Liver (tissue), 9 donors: Measurements from ENCODE around the gene HPN. TPM values are rescaled to one million over a fixed set of nuclear protein-coding genes. Genes with fewer than 3 reads are reported as not detected.

ENCODE experiments used
- DNase-seq: peaks from one replicate; pipeline ENCODE4 v3.0.0-alpha.2; 2017; ENCODE audit warnings: low spot score
- H3K27ac ChIP-seq, 2 donors: one replicate each; pipeline ENCODE4 v1.7.0; 2013; ENCODE audit warnings: inconsistent platforms in 2 of 2, low read length in 2 of 2, control low read depth in 1 of 2, low read depth in 1 of 2, mild to moderate bottlenecking in 1 of 2
- H3K27me3 ChIP-seq, 4 donors: one replicate each; pipeline versions ENCODE4 v1.6.1 to v1.7.0; 2013; ENCODE audit warnings: low read length in 3 of 4, inconsistent platforms in 1 of 4, mild to moderate bottlenecking in 1 of 4, moderate library complexity in 1 of 4; ENCODE audit not compliant: control insufficient read depth in 4 of 4, insufficient read depth in 4 of 4
- H3K36me3 ChIP-seq, 4 donors: one replicate each; pipeline versions ENCODE4 v1.6.1 to v1.7.0; 2013; ENCODE audit warnings: low read length in 3 of 4, mild to moderate bottlenecking in 3 of 4, low read depth in 1 of 4, moderate library complexity in 1 of 4; ENCODE audit not compliant: control insufficient read depth in 4 of 4, insufficient read depth in 3 of 4
- H3K4me1 ChIP-seq, 4 donors: one replicate each; pipeline versions ENCODE4 v1.6.1 to v1.7.0; 2013; ENCODE audit warnings: low read length in 3 of 4, mild to moderate bottlenecking in 3 of 4, moderate library complexity in 1 of 4; ENCODE audit not compliant: control insufficient read depth in 4 of 4, insufficient read depth in 4 of 4
- H3K4me3 ChIP-seq, 3 donors: one replicate each; pipeline versions ENCODE4 v1.6.1 to v1.7.0; 2013; ENCODE audit warnings: low read length in 3 of 3, control low read depth in 1 of 3, low read depth in 1 of 3, mild to moderate bottlenecking in 1 of 3
- H3K9ac ChIP-seq, 2 donors: one replicate each; pipeline ENCODE4 v1.7.0; 2013; ENCODE audit warnings: low read length in 2 of 2, mild to moderate bottlenecking in 2 of 2, moderate library complexity in 2 of 2, control low read depth in 1 of 2, low read depth in 1 of 2
- H3K9me3 ChIP-seq, 4 donors: one replicate each; pipeline versions ENCODE4 v1.6.1 to v1.7.0; 2013; ENCODE audit warnings: low read length in 3 of 4; ENCODE audit not compliant: control insufficient read depth in 4 of 4
- FOXA1 ChIP-seq: IDR thresholded peaks from 2 replicates; pipeline ENCODE4 v1.6.1; 2016; ENCODE audit warnings: antibody characterized with exemption
- FOXA2 ChIP-seq: IDR thresholded peaks from 2 replicates; pipeline ENCODE4 v1.6.1; 2016; ENCODE audit warnings: antibody characterized with exemption
- HNF4G ChIP-seq: IDR thresholded peaks from 2 replicates; pipeline ENCODE4 v1.6.1; 2016; ENCODE audit warnings: antibody characterized with exemption
- RAD21 ChIP-seq, 2 donors: IDR thresholded peaks; 2 replicates each; pipeline ENCODE4 v1.6.1; 2016; ENCODE audit warnings: antibody characterized with exemption in 2 of 2, mild to moderate bottlenecking in 2 of 2
- RXRA ChIP-seq, 2 donors: IDR thresholded peaks; 2 replicates each; pipeline ENCODE4 v1.6.1; 2017 to 2018; ENCODE audit warnings: antibody characterized with exemption in 2 of 2, mild to moderate bottlenecking in 1 of 2
- TAF1 ChIP-seq: conservative IDR thresholded peaks from 2 replicates; pipeline ENCODE4 v1.6.1; 2016; ENCODE audit warnings: antibody characterized with exemption, mild to moderate bottlenecking
- YY1 ChIP-seq: IDR thresholded peaks from 2 replicates; pipeline ENCODE4 v1.6.1; 2016; ENCODE audit warnings: antibody characterized with exemption, mild to moderate bottlenecking
- WGBS: extraction: QIAGEN DNeasy Blood & Tissue Kit; methylation state at CpG from one replicate; pipeline ENCODE4 v1.1.7; 2013; 5-methylcytosine and 5-hydroxymethylcytosine counted together
- polyA plus RNA-seq, 2 donors: library from polyadenylated mRNA; stranded (reverse) in 1 of 2; unstranded in 1 of 2; fragments of 200-250 nt in 1 of 2; fragments of >200 nt in 1 of 2; fragmentation: Nextera tagmentation in 1 of 2; extraction: Ambion mirVana in 1 of 2; gene quantifications; one replicate each; pipeline versions ENCODE4 v1.2.1 to v1.2.3, GENCODE V29; 2013 to 2015
- total RNA-seq, 2 donors: library from RNA; depleted of rRNA; stranded (reverse); fragments of >200 nt; gene quantifications; one replicate each; pipeline ENCODE4 v1.2.3, GENCODE V29; 2014
- TF ChIP-seq, protein P1 (sequence below): IDR thresholded peaks from 2 replicates; pipeline ENCODE4 v1.6.1; 2016; ENCODE audit warnings: antibody characterized with exemption
- TF ChIP-seq, protein P2 (sequence below): fragments of 150-350 bp; IDR thresholded peaks from 2 replicates; pipeline ENCODE4 v1.5.1; 2017; ENCODE audit warnings: improper control_type of control experiment, low read depth, low read length; ENCODE audit not compliant: missing input control
- TF ChIP-seq, protein P3 (sequence below): IDR thresholded peaks from 2 replicates; pipeline ENCODE4 v1.6.1; 2016; ENCODE audit warnings: antibody characterized with exemption
- TF ChIP-seq, protein P4 (sequence below): IDR thresholded peaks from 2 replicates; pipeline ENCODE4 v1.6.1; 2016; ENCODE audit warnings: antibody characterized with exemption, mild to moderate bottlenecking
- donor health status: healthy.
- donor health status: healthy.
- donor health status: healthy.
- donor health status: healthy.
- donor health status: healthy.

Gene HPN
- total and polyA plus RNA-seq, 4 donors: 130 to 535 (median 335) TPM

DNA sequence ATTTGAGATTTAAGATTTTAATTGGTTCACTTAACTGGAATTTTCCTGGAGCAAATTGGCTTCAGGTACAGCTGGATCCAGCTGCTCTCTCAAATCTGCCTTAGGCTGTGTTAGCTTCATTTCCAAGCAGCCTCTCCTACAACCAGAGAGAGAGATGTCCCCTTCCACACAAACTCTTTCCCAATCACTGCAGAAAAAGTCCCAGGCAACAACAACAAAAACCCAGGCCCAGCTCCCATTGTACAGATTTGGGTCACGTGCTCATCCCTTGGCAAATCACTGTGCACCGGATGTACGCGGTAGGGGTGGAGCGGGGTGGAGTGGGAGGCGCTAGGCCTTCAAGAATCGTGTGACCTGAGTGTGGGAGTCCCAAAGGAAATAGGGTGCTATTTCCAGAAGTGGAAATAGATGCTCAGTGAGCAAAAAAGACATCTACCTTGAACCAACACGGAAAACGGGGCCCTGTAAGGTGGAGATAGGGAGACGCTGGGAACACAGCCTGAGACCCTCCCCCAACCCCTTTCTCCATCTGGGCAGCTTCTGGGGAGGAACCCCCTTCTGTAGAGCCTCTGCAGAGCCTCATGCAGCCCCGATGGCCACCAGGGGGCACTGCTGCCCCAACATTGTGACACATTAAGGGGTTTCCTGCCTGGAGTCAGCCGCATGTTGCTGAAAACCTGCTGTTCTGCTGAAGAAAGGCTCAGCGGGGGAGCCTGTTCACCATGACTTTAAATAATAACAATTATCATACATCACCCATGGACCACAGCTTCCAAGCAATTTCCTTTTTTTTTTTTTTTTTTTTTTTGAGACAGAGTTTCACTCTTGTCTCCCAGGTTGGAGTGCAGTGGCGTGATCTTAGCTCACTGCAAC lies 25.4 kb downstream of the HPN start (continued):
- TF ChIP-seq, protein P1, sequence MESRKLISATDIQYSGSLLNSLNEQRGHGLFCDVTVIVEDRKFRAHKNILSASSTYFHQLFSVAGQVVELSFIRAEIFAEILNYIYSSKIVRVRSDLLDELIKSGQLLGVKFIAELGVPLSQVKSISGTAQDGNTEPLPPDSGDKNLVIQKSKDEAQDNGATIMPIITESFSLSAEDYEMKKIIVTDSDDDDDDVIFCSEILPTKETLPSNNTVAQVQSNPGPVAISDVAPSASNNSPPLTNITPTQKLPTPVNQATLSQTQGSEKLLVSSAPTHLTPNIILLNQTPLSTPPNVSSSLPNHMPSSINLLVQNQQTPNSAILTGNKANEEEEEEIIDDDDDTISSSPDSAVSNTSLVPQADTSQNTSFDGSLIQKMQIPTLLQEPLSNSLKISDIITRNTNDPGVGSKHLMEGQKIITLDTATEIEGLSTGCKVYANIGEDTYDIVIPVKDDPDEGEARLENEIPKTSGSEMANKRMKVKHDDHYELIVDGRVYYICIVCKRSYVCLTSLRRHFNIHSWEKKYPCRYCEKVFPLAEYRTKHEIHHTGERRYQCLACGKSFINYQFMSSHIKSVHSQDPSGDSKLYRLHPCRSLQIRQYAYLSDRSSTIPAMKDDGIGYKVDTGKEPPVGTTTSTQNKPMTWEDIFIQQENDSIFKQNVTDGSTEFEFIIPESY: no peak
- TF ChIP-seq, protein P2, sequence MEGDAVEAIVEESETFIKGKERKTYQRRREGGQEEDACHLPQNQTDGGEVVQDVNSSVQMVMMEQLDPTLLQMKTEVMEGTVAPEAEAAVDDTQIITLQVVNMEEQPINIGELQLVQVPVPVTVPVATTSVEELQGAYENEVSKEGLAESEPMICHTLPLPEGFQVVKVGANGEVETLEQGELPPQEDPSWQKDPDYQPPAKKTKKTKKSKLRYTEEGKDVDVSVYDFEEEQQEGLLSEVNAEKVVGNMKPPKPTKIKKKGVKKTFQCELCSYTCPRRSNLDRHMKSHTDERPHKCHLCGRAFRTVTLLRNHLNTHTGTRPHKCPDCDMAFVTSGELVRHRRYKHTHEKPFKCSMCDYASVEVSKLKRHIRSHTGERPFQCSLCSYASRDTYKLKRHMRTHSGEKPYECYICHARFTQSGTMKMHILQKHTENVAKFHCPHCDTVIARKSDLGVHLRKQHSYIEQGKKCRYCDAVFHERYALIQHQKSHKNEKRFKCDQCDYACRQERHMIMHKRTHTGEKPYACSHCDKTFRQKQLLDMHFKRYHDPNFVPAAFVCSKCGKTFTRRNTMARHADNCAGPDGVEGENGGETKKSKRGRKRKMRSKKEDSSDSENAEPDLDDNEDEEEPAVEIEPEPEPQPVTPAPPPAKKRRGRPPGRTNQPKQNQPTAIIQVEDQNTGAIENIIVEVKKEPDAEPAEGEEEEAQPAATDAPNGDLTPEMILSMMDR: peak; percentile 90
- TF ChIP-seq TAF1: no peak
- TF ChIP-seq HNF4G: no peak
- TF ChIP-seq, protein P3, sequence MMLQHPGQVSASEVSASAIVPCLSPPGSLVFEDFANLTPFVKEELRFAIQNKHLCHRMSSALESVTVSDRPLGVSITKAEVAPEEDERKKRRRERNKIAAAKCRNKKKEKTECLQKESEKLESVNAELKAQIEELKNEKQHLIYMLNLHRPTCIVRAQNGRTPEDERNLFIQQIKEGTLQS: no peak

DNA sequence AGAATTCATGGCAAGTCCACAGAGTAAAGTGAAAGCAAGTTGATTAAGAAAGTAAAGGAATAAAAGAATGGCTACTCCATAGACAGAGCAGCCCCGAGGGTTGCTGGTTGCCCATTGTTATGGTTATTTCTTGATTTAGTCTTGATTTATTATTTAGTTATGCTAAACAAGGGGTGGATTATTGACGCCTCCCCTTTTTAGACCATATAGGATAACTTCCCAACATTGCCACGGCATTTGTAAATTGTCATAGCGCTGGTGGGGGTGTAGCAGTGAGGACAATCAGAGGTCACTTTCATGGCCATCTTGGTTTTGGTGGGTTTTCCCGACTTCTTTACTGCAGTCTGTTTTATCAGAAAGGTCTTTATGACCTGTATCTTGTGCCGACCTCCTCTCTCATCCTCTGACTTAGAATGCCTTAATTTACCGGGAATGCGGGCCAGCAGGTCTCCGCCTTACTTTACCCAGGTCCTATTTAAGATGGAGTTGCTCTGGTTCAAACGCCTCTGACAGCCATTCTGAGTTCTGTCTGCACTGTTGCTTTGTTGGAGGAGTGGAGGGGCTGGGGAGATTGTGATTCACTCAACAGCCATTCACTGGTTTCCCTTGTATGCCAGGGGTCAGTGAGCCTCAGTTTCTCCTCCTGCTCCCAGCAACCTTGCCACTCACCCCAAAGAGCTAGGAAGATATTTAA lies 27.6 kb downstream of the HPN start:
- Histone ChIP-seq H3K27me3 (no peaks in the 10 kb centered on the region), H3K4me3 (no peak overlapping the region), H3K4me1 (peaks cover 0 to 3% (median 0%) of the 10 kb centered on the region in 4 donors), H3K9ac (no peak overlapping the region), H3K9me3 (peaks cover 0 to 6% (median 2%) of the 10 kb centered on the region in 4 donors), H3K27ac (no peak overlapping the region), H3K36me3 (no peaks in the 10 kb centered on the region)
- TF ChIP-seq, protein P4, sequence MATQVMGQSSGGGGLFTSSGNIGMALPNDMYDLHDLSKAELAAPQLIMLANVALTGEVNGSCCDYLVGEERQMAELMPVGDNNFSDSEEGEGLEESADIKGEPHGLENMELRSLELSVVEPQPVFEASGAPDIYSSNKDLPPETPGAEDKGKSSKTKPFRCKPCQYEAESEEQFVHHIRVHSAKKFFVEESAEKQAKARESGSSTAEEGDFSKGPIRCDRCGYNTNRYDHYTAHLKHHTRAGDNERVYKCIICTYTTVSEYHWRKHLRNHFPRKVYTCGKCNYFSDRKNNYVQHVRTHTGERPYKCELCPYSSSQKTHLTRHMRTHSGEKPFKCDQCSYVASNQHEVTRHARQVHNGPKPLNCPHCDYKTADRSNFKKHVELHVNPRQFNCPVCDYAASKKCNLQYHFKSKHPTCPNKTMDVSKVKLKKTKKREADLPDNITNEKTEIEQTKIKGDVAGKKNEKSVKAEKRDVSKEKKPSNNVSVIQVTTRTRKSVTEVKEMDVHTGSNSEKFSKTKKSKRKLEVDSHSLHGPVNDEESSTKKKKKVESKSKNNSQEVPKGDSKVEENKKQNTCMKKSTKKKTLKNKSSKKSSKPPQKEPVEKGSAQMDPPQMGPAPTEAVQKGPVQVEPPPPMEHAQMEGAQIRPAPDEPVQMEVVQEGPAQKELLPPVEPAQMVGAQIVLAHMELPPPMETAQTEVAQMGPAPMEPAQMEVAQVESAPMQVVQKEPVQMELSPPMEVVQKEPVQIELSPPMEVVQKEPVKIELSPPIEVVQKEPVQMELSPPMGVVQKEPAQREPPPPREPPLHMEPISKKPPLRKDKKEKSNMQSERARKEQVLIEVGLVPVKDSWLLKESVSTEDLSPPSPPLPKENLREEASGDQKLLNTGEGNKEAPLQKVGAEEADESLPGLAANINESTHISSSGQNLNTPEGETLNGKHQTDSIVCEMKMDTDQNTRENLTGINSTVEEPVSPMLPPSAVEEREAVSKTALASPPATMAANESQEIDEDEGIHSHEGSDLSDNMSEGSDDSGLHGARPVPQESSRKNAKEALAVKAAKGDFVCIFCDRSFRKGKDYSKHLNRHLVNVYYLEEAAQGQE: no peak
- TF ChIP-seq YY1 (no peak), FOXA2 (no peak)
- WGBS: 82% methylated on average over 10 of the region's 10 CpGs
- no peak for DNase-seq

DNA sequence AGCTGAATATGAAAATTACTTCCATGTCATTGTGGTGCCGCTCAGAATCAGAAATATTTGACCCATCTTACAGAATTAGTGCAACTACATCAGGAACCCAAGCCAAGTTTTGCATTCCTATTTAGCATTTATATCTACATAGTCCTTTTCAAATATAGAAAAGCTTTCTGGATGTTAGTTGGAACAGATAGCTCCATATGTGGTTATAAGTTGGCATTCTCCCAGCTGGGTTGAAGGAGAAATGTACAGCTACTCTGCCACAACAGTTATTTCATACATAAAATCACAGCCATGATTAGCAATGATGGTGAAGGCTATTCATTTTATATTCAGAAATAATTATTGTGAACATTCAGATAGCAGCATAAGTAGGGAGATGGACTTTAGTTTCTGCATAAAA lies 28.2 kb downstream of the HPN start:
- WGBS: 88% methylated on average over 1 of the region's 1 CpG

More for the DNA sequence above, 28.2 kb downstream of the HPN start:
- Histone ChIP-seq H3K27ac (no peak overlapping the region), H3K4me3 (no peak overlapping the region), H3K9ac (no peak overlapping the region), H3K4me1 (peaks cover 0 to 3% (median 0%) of the 10 kb centered on the region in 4 donors), H3K27me3 (no peaks in the 10 kb centered on the region), H3K36me3 (no peaks in the 10 kb centered on the region), H3K9me3 (peaks cover 0 to 6% (median 2%) of the 10 kb centered on the region in 4 donors)
- DNase-seq: no peak
- TF ChIP-seq RXRA (IDR thresholded peaks at IDR 0.05) (no peak), RAD21 (IDR thresholded peaks at IDR 0.05) (no peak), FOXA1 (no peak)
- TF ChIP-seq, protein P4: no peak
